HepG2 (cell line): Measurements from ENCODE around the gene AUTS2. TPM values are rescaled to one million over a fixed set of nuclear protein-coding genes. Genes with fewer than 3 reads are reported as not detected.

Source experiments
- ATAC-seq: fragments of 200-7000 bp; cut with Tn5 transposase; 3 replicates; pipeline ENCODE4 v1.9.1; 2020; ENCODE audit warnings: mild to moderate bottlenecking, moderate library complexity
- BruUV-seq: library from RNA; stranded (reverse); fragments of 400-500 nt; replicated peaks from 2 replicates; lab custom pipeline; 2021; lab: Mats Ljungman, UMichigan
- CTCF ChIA-PET: fragments of 300-600 bp; formaldehyde crosslinking; extraction: SDS; loops from one replicate; lab custom pipeline; 2021; ENCODE audit warnings: low total read pairs, inconsistent platforms, low intra/inter-chr PET ratio; lab: Yijun Ruan, JAX
- POLR2A ChIA-PET: fragments of 350-600 bp; sonication (Branson Sonifier 250); formaldehyde crosslinking; loops from one replicate; lab custom pipeline; 2020; ENCODE audit warnings: antibody characterized with exemption, inconsistent platforms; lab: Yijun Ruan, JAX
- DNase-seq: peaks from one replicate; pipeline ENCODE4 v3.0.0-alpha.2; 2015; ENCODE audit warnings: low spot score
- FAIRE-seq: peaks from 3 replicates; lab custom pipeline; 2011; peaks lifted over from hg19 to GRCh38; lab: Jason Lieb, UNC
- H2AFZ ChIP-seq: one replicate; pipeline ENCODE4 v1.6.1; 2011; ENCODE audit warnings: low read length, inconsistent platforms
- H3K27ac ChIP-seq: fragments of 300-600 bp; 3 replicates; pipeline ENCODE4 v1.8.0; 2011; ENCODE audit warnings: mixed run types, mild to moderate bottlenecking, mixed read lengths, low read length, inconsistent platforms; ENCODE audit not compliant: insufficient read depth; ENCODE audit errors: extremely low read length
- H3K27me3 ChIP-seq, 2 experiments: fragments of 200-600 bp in 1 of 2; 2 replicates in 1 of 2; 3 replicates in 1 of 2; pipeline versions ENCODE4 v1.6.0 to v1.8.0; 2011; ENCODE audit warnings: low read length in 2 of 2, mild to moderate bottlenecking in 2 of 2, moderate library complexity in 2 of 2, inconsistent platforms in 1 of 2; ENCODE audit not compliant: insufficient read depth in 2 of 2, control insufficient read depth in 1 of 2
- H3K36me3 ChIP-seq, 2 experiments: fragments of 200-600 bp in 1 of 2; replicated peaks in 1 of 2; 2 replicates in 1 of 2; 3 replicates in 1 of 2; pipeline versions ENCODE4 v1.5.1 to v1.8.0; 2011; ENCODE audit warnings: low read length in 2 of 2, inconsistent platforms in 1 of 2; ENCODE audit not compliant: insufficient read depth in 2 of 2, control insufficient read depth in 1 of 2
- H3K4me1 ChIP-seq: 2 replicates; pipeline ENCODE4 v1.5.1; 2012; ENCODE audit warnings: low read length, inconsistent platforms; ENCODE audit not compliant: insufficient read depth
- H3K4me2 ChIP-seq: 2 replicates; pipeline ENCODE4 v1.6.0; 2011; ENCODE audit warnings: low read depth, low read length, inconsistent platforms
- H3K4me3 ChIP-seq, 3 experiments: fragments of 200-600 bp in 1 of 3; sonication (generic), shearing (Covaris generic) in 1 of 3; replicated peaks in 1 of 3; 2 replicates each; pipeline ENCODE4 v1.5.1; 2011 to 2016; ENCODE audit warnings: low read length in 3 of 3, inconsistent platforms in 2 of 3, low read depth in 2 of 3, mild to moderate bottlenecking in 2 of 3, control low read depth in 1 of 3, mixed read lengths in 1 of 3; ENCODE audit not compliant: insufficient read depth in 1 of 3
- H3K79me2 ChIP-seq: one replicate; pipeline ENCODE4 v1.6.1; 2011; ENCODE audit warnings: low read length, inconsistent platforms; ENCODE audit not compliant: insufficient read depth
- H3K9ac ChIP-seq: 2 replicates; pipeline ENCODE4 v1.6.0; 2011; ENCODE audit warnings: mild to moderate bottlenecking, low read depth, low read length, inconsistent platforms; ENCODE audit not compliant: insufficient read depth
- H3K9me3 ChIP-seq: 2 replicates; pipeline ENCODE4 v1.5.1; 2012; ENCODE audit warnings: mild to moderate bottlenecking, low read length
- H4K20me1 ChIP-seq: 2 replicates; pipeline ENCODE4 v1.6.0; 2011; ENCODE audit warnings: inconsistent platforms, mild to moderate bottlenecking, low read length, moderate library complexity; ENCODE audit not compliant: insufficient read depth
- DMTF1 ChIP-seq: sonication (generic); formaldehyde crosslinking; IDR thresholded peaks from 2 replicates; pipeline ENCODE4 v1.4.0; 2020; ENCODE audit warnings: mild to moderate bottlenecking, missing genetic modification reagents
- PCBP1 ChIP-seq: fragments of 200-400 bp; formaldehyde crosslinking; IDR thresholded peaks from 2 replicates; pipeline ENCODE4 v1.6.1; 2017; ENCODE audit warnings: mild to moderate bottlenecking, low read depth, low read length, borderline replicate concordance
- ZC3H13 ChIP-seq: sonication (generic); formaldehyde crosslinking; IDR thresholded peaks from 2 replicates; pipeline ENCODE4 v1.8.1; 2023; ENCODE audit warnings: mild to moderate bottlenecking, missing genetic modification reagents, moderate library complexity
- ZNF253 ChIP-seq: sonication (generic); formaldehyde crosslinking; IDR thresholded peaks from 2 replicates; pipeline ENCODE4 v1.8.0; 2022; ENCODE audit warnings: mild to moderate bottlenecking, missing genetic modification reagents, borderline replicate concordance
- ZNF3 ChIP-seq: IDR thresholded peaks from 2 replicates; pipeline ENCODE4 v1.7.0; 2017; ENCODE audit warnings: inconsistent platforms
- ZNF33B ChIP-seq: sonication (generic); formaldehyde crosslinking; IDR thresholded peaks from 2 replicates; pipeline ENCODE4 v1.5.1; 2020; ENCODE audit warnings: mild to moderate bottlenecking, missing genetic modification reagents
- ZNF382 ChIP-seq: sonication (generic); formaldehyde crosslinking; IDR thresholded peaks from 2 replicates; pipeline ENCODE4 v1.5.0; 2020; ENCODE audit warnings: missing genetic modification reagents, mild to moderate bottlenecking, borderline replicate concordance
- ZNF780A ChIP-seq: sonication (generic); formaldehyde crosslinking; IDR thresholded peaks from 2 replicates; pipeline ENCODE4 v1.8.0; 2022; ENCODE audit warnings: mild to moderate bottlenecking, missing genetic modification reagents, moderate library complexity
- ZSCAN5A ChIP-seq: sonication (generic); formaldehyde crosslinking; IDR thresholded peaks from 2 replicates; pipeline ENCODE4 v1.8.0; 2022; ENCODE audit warnings: mild to moderate bottlenecking, missing genetic modification reagents, borderline replicate concordance
- WGBS: methylation state at CpG from one replicate; pipeline ENCODE4 v1.1.6; 2017; ENCODE audit warnings: low lambda C conversion rate; 5-methylcytosine and 5-hydroxymethylcytosine counted together
- in situ Hi-C: cut with HindIII; loops from 2 replicates; pipeline ENCODE4 v1.10.0; 2017; ENCODE audit warnings: low pct_unique_long_range_greater_than_20kb; ENCODE audit not compliant: extremely low pct_ligation_motif_present
- intact Hi-C: fragments of 100-400 bp; cut with micrococcal nuclease; formaldehyde crosslinking; loops from one replicate; pipeline ENCODE4 v1.10.0; 2022; ENCODE audit not compliant: unreplicated experiment
- polyA plus RNA-seq, 8 experiments: library from polyadenylated mRNA; depleted of rRNA in 3 of 8; stranded (reverse) in 7 of 8; unstranded in 1 of 8; fragments of >200 nt; fragmentation: Illumina TruSeq in 4 of 8; extraction: Trizol in 4 of 8; gene quantifications; 2 replicates each; pipeline versions ENCODE4 v1.2.1 to v1.2.3, GENCODE V29; 2011 to 2016; ENCODE audit warnings: low read depth in 4 of 8, missing spikeins in 1 of 8, mixed read lengths in 1 of 8; ENCODE audit not compliant: insufficient read depth in 1 of 8
- total RNA-seq, 5 experiments: library from RNA; depleted of rRNA; stranded (reverse); fragments of >200 nt; fragmentation: Illumina TruSeq; extraction: Trizol; gene quantifications; 2 replicates each; pipeline ENCODE4 v1.2.3, GENCODE V29; 2016; ENCODE audit warnings: low read depth in 1 of 5

AUTS2 gene
- total and polyA plus RNA-seq, 2 of the 13 experiments (the other 11 are each of a cell fraction or from before 2014, with no cell fraction given) = 0.38 TPM; not detected in 1

GRCh38 chr7:70313687-70314086 lies 715.4 kb downstream of the AUTS2 start:
- no peaks in the 10 kb centered on the region for H3K79me2 ChIP-seq
- WGBS = 17% methylated on average over 10 of the region's 10 CpGs
- TF ChIP-seq ZNF33B (CRISPR knock-in tag) (no peak), ZC3H13 (CRISPR knock-in tag) (no peak)
- TF ChIP-seq, all 625 proteins: peak for 0
- Histone ChIP-seq H3K4me3 (no peak overlapping the region), H3K36me3 (no peaks in the 10 kb centered on the region), H3K9me3 (no peaks in the 10 kb centered on the region), H3K9ac (no peak overlapping the region), H3K4me2 (no peak overlapping the region), H4K20me1 (no peaks in the 10 kb centered on the region), H3K4me1 (no peaks in the 10 kb centered on the region), H3K27me3 (no peaks in the 10 kb centered on the region), H3K27ac (no peak overlapping the region), H2AFZ (no peak overlapping the region)
- DNase-seq (no peak), FAIRE-seq (no peak), ATAC-seq (no peak)
- intact Hi-C loops (no loop called here), in situ Hi-C loops (no loop called here)
- POLR2A ChIA-PET = no interaction called here
- CTCF ChIA-PET = no interaction called here
- no TSS peak for BruUV-seq

- H3K4me3 ChIP-seq = no peak overlapping the region
- H3K4me1 ChIP-seq = no peaks in the 10 kb centered on the region
- CTCF ChIA-PET = no interaction called here
- H3K79me2 ChIP-seq = no peaks in the 10 kb centered on the region
- no peaks in the 10 kb centered on the region for H4K20me1 ChIP-seq
- TF ChIP-seq ZNF253 (CRISPR knock-in tag) (no peak), PCBP1 (no peak), DMTF1 (no peak), ZSCAN5A (CRISPR knock-in tag) (no peak), ZNF3 (CRISPR knock-in tag) (no peak), ZNF780A (CRISPR knock-in tag) (no peak), ZNF382 (CRISPR knock-in tag) (no peak)
- DNase-seq = no peak
- no peaks in the 10 kb centered on the region for H3K9me3 ChIP-seq
- intact Hi-C loops = no loop called here
- no peak overlapping the region for H2AFZ ChIP-seq
- no peak overlapping the region for H3K27ac ChIP-seq
- H3K27me3 ChIP-seq = no peaks in the 10 kb centered on the region
- no peak for FAIRE-seq
- no peak overlapping the region for H3K9ac ChIP-seq
- no peak for ATAC-seq
- no peak overlapping the region for H3K4me2 ChIP-seq
- WGBS = 0% methylated on average over 2 of the region's 2 CpGs
- in situ Hi-C loops = no loop called here
- H3K36me3 ChIP-seq = no peaks in the 10 kb centered on the region
- POLR2A ChIA-PET = no interaction called here
- BruUV-seq = no TSS peak
Observed at GRCh38 chr7:70314221-70314620, 715.9 kb downstream of the AUTS2 start.
